IPS-11a (cell line): ENCODE results near the gene PRIMPOL.
"Not testable (repeated sequence)": the region's sequence is repeated elsewhere in the genome, so short reads cannot be mapped to it uniquely, and the experiment has no call there.

Experiments used
- H3K4me3 ChIP-seq: one replicate; pipeline ENCODE4 v1.5.1; 2013; ENCODE audit warnings: low read depth, low read length, control low read depth

Gene PRIMPOL

DNA sequence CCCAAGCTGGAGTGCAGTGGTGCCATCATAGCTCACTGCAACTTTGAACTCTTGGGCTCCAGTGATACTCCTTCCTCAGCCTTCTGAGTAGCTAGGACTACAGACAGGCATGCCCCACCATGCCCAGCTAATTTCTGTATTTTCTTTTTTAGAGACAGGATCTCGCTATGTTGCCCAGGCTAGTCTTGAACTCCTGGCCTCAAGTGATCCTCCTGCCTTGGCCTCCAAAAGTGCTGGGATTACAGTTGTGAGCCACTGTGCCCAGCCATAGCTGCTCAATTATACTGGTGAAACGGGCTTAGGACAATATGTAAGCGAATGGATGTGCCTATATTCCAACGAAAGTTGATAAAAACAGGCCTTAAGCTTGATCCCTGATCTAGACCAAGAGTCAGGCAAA is 13.4 kb upstream of the PRIMPOL start:
- H3K4me3 ChIP-seq = no peak overlapping the region

DNA sequence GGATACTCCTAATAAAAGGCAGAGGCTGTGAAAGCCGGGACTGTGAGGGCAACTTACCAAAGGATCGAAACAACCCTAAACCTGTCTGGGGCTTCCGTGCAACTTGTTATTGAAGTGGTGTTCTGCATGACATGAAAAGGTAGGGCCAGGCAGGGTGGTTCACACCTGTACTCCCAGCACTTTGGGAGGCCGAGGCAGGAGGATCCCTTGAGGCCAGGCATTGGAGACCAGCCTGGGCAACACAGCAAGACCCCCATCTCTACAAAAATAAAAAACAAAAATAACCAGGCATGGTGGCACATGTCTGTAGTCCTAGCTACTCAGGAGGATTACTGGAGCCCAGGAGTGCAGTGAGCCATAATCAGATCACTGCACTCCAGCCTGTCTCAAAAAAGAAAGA is 12.6 kb upstream of the PRIMPOL start:
- no peak overlapping the region for H3K4me3 ChIP-seq

DNA sequence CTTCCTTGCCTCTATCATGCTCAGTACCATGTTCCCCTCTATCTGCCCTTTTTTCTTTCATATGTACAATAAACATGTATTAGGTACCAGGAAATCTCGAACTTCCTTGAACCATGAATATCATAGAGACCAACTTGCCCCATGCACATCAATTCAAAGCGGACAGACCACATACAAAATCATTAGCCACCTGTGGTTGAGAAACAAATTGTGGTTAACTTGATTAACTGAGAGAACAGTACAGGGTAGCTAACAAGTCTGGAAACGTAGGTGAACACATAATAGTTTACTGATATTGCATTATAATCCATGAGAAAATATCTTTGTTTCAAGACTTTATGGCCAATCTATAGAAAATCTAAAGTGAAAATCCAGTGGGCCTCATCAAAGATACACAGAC is 8.5 kb upstream of the PRIMPOL start:
- H3K4me3 ChIP-seq = no peak overlapping the region

DNA sequence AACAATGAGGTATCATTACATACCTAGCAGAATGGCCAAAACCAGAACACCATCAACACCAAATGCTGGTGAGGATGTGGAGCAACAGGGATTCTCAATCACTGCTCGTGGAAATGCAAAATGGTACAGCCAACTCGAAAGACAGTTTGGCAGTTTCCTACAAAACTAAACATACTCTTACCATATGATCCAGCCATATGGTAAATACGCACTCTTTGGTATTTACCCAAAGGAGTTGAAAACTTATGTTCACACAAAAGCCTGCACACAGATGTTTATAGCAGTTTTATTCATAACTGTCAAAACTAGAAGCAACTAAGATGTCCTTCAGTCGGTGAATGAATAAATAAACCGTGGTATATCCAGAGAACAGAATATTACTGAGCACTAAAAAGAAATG is 8.1 kb upstream of the PRIMPOL start:
- no peak overlapping the region for H3K4me3 ChIP-seq

- no peak overlapping the region for H3K4me3 ChIP-seq
These were observed 5.8 kb upstream of the PRIMPOL start for GRCh38 chr4:184643731-184644130.

DNA sequence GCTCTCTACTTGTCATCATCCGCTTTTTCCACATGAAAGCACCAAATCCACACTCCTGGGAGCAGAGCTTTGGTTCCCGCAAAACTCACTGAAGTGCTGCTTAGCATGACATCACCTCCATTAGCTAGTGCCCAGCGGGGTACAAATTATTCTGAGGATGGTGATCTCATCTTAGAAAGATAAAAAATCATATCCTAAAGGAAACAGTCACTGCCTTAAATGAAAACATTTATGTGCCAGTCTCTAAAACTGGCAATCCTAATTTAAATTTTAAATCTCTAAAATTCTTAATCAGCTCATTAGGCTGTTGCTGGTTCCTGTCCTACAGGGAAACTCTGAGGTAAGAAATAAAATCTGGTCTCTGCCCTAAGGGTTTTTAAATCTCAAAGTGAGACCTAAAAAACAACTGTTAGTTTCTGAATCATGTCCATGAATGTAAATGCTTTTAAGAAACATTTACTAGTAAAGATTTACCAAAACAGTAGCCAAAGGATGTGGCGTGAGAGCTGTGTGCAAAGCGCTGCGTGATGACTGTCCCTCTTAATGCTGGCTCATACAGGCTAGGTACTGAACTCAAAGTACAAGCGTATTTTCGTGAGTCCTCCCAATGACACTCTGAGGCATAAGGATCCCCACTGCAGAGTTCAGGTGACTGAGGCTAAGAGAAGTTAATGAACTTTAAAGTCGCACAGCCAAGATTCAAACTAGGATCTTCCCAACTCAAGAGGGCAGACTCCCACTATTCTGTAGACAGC is 4.8 kb upstream of the PRIMPOL start:
- no peak overlapping the region for H3K4me3 ChIP-seq

GRCh38 chr4:184645904-184646610 is 3.5 kb upstream of the PRIMPOL start:
- H3K4me3 ChIP-seq = no peak overlapping the region

DNA sequence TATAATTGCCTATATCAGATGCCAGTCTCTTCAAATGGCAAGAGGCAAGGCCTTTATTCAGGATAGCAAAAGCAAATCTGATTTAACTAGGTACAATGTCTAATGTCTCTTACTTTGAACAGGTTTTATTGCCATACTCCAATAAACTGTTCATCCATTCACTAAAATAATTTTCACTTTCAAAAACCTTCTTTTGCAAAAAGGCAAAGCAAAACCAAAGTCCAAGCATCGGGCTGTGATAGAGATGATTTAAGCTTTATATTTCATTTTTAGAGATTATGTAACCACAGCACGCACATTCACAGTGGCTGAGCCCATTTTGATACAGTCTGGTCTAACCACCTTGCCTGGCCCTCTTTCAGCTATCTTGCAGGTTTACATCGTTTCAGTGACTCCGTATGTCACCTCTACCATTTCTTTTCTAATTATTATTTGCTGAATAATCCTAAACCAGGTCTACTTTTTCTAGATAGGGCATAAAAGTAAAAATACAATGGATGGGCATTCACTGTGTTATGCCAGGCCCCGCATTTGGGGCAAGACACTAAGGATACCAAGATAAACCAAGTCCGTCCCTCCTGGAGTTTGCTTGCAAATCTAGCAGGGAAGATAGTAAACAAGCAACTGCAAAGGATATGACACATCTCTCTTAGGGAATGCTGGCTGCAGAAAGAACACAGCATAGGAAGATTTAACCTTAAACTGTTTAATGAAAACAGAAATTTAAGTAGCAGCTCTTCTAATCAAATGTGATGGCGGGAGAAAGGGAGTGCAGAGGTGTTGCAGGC is 2.1 kb upstream of the PRIMPOL start:
- H3K4me3 ChIP-seq = peak overlapping the region; percentile 88

DNA sequence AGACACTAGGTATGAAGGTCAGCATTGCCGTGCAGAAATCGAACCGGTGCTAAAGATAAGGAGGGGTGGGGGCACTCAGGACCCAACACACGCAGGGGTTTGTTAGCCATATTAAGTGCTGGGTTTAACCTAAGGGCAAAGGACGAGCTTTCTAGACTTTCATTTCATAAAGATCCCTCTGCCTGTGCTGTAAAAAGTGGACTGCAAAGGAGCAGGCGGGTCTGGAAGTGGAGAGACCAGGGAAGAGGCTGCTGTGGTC is 1.6 kb upstream of the PRIMPOL start:
- peak overlapping the region; percentile 88 for H3K4me3 ChIP-seq

GRCh38 chr4:184648313-184649025 is 1.1 kb upstream of the PRIMPOL start:
- H3K4me3 ChIP-seq = peak overlapping the region; percentile 88

DNA sequence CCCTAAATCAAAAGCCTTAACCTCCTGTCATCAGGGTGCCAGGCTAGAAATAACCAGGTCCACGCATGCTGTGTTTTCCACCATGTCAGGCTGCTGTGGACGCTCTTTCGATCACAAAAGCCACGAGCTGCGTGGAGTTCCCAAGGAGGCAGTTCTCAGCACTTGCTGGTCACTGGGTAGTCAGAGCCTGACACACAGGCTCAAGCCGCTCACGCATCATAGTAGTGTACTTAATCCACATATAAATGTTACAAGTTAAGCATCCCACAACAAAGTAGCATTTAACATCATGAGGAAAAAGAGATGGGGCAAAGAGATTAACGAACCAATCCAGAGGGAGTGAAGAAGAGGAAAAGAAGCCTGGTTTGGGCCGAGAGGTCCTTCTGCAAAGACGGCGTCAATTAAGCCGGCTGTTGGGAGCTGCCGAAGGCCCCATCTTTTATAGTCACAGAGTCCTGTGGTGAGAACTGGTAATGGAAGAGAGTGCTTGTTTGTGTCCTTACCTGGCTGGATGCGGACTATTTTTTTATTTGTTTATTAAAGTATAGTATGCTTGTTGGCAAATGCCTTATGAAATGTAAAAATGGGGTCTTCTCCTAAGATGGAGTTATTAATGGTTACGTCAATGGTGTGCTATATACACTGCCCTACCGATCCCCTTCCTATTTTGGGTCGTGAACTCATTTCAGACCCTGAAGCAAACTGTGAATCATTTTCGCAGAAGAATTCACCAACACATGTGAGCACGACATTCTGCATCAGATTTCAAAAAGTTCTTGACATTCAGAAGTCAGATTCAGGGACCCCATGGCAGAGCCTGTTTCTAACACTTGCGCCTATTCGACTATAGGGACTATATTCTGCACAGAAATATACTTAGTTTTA is 675 bp downstream of the PRIMPOL start:
- peak overlapping the region; percentile 50 for H3K4me3 ChIP-seq

DNA sequence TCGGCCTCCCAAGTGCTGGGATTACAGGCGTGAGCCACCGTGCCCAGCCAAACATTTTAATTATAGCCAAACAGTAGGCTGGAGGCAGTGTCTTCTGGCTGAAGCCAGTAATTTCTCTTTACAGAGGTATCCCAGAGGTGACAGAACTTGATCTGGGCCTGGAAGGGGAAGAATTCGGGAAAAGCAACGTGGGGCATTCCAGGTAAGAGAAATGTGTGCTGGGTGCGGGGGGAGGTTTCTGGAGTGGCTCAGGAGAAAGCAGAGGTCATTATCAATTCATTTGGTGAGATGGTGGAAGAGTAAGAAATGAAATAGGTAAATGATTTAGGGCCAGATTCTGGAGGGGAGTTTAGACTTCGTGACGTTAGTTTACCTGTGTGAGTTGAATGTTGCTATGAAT is 2.4 kb downstream of the PRIMPOL start:
- no peak overlapping the region for H3K4me3 ChIP-seq

- not testable (repeated sequence) for H3K4me3 ChIP-seq
These were observed 3.1 kb downstream of the PRIMPOL start for GRCh38 chr4:184652681-184653080.

DNA sequence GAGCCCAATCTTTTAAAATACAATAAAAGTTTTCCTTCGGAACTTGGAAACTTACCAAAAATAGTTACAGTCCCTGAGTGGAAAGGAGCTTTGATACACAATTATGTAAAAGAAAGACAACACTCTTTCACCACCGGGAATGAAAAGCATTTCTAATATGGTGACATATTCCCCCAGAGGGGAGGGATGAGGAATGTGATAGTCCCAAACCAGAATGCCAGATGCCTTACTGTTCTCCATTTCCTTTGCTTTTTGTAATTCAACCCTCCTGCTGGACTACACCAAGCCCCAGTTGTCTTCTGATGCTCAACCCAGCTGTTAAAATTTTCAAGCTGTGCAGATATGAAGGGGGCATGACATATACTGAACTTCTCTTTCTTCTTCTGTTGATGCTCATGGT is 4.1 kb downstream of the PRIMPOL start:
- H3K4me3 ChIP-seq = no peak overlapping the region

DNA sequence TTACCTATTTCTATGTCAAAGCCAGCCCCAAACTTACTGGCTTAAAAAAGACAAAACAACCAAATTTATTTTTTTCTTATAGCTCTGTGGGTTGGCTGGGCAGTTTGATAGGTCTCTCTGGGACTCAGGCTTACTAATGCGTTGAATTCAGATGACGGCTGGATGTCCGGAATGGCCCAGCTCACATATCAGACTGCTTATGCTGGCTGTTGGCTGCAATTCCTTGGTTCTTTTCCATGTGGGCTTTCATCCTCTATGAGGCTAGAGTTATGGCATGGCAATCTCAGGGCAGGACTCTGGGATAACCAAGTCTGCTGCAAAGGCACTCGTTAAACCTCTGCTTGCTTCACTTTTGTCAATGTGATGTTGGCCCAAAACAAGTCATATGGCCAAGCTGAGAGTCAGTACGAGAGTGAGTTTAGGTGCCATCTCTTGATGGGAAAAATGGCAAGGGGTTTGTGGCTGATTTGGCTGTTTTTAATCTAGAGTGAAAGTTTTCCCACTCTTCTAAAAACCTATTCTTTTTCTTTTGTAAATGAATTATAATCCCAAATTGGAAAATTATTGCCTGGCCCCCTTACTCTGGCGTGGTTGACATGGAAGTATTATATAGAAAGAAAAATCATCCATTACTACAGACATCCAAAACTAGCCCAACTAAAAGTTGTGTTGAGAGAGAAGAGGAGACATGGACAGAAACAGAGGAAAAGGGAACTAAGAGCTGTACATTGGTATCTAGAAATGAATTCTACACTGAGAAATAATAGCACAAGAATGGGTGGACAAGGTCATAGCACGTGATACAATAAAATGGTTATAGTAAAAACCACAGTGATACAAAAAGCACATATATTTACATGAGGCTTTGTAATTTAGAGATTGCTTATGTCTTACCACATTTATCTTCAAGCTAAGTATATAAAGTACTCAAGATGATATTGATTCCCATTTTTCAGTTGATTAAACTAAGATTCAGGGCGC is 6.6 kb downstream of the PRIMPOL start:
- H3K4me3 ChIP-seq = no peak overlapping the region

- no peak overlapping the region for H3K4me3 ChIP-seq
These were observed 7.6 kb downstream of the PRIMPOL start for GRCh38 chr4:184657144-184657543.

GRCh38 chr4:184657820-184658219 is 8.3 kb downstream of the PRIMPOL start:
- not testable (repeated sequence) for H3K4me3 ChIP-seq

GRCh38 chr4:184660978-184661377 is 11.4 kb downstream of the PRIMPOL start:
- no peak overlapping the region for H3K4me3 ChIP-seq

DNA sequence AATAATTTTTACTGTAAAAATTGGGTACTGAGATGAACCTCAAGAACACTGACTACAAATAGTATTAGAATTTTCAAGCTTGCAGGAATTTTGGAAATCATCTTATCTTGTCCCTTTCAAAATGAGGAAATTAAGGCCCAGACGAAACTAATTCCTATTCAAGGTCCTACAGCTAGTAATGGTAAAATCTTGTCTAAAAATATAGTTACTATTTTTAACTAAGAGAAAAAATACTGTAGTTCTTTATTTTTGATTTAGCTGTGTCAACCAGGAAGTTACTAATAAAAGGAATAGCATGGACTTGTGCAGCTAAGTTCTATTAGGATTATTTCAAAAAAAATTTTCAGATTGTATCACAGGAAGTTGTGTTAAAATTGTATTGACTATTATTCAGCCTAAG is 12.7 kb downstream of the PRIMPOL start:
- no peak overlapping the region for H3K4me3 ChIP-seq
